Natural killer cell (primary cell): Measurements from ENCODE around the gene HCK. TPM values are rescaled to one million over a fixed set of nuclear protein-coding genes. Genes with fewer than 3 reads are reported as not detected.

ENCODE experiments used
- ATAC-seq, 3 donors: fragments of 150-1000 bp in 2 of 3; fragments of 200-7000 bp in 1 of 3; cut with Tn5 transposase; 1 replicate in 1 of 3; 2 replicates in 2 of 3; pipeline ENCODE4 v1.10.0; 2021; ENCODE audit warnings: mild to moderate bottlenecking in 2 of 3, moderate library complexity in 2 of 3
- DNase-seq, 2 donors: peaks; one replicate each; pipeline versions ENCODE4 v3.0.0 to v3.0.0-alpha.2; 2013 to 2021; ENCODE audit warnings: mixed read lengths in 1 of 2
- H3K27ac ChIP-seq: one replicate; pipeline ENCODE4 v1.5.1; 2013; ENCODE audit warnings: mild to moderate bottlenecking, low read length
- H3K27me3 ChIP-seq: one replicate; pipeline ENCODE4 v1.6.1; 2013; ENCODE audit warnings: low read length; ENCODE audit not compliant: control insufficient read depth, insufficient read depth
- H3K36me3 ChIP-seq: one replicate; pipeline ENCODE4 v1.6.1; 2013; ENCODE audit warnings: low read length; ENCODE audit not compliant: control insufficient read depth, insufficient read depth
- H3K4me1 ChIP-seq: one replicate; pipeline ENCODE4 v1.6.1; 2013; ENCODE audit warnings: low read length; ENCODE audit not compliant: control insufficient read depth, insufficient read depth
- H3K4me3 ChIP-seq: one replicate; pipeline ENCODE4 v1.5.1; 2013; ENCODE audit warnings: low read length
- H3K9me3 ChIP-seq: one replicate; pipeline ENCODE4 v1.6.1; 2013; ENCODE audit warnings: low read length; ENCODE audit not compliant: control insufficient read depth, insufficient read depth
- H3K27ac Mint-ChIP-seq, 2 donors: one replicate each; pipeline ENCODE4 v1.8.0; 2022; ENCODE audit warnings: mild to moderate bottlenecking in 2 of 2, mixed read lengths in 2 of 2, moderate library complexity in 1 of 2
- H3K27me3 Mint-ChIP-seq, 2 donors: one replicate each; pipeline ENCODE4 v1.8.0; 2022; ENCODE audit warnings: low read depth in 2 of 2, mixed read lengths in 2 of 2
- H3K36me3 Mint-ChIP-seq: one replicate; pipeline ENCODE4 v1.8.0; 2022; ENCODE audit warnings: mixed read lengths
- H3K4me1 Mint-ChIP-seq, 2 donors: one replicate each; pipeline ENCODE4 v1.8.0; 2022; ENCODE audit warnings: mixed read lengths in 2 of 2
- H3K4me3 Mint-ChIP-seq: one replicate; pipeline ENCODE4 v1.8.0; 2022; ENCODE audit warnings: mild to moderate bottlenecking, moderate library complexity, mixed read lengths
- H3K9me3 Mint-ChIP-seq, 2 donors: one replicate each; pipeline ENCODE4 v1.8.0; 2022; ENCODE audit warnings: mixed read lengths in 2 of 2
- CTCF ChIP-seq: fragments of 200-600 bp; IDR thresholded peaks from one replicate; pipeline ENCODE4 v1.8.0; 2022; ENCODE audit warnings: antibody characterized with exemption
- WGBS: methylation state at CpG from one replicate; pipeline ENCODE4 v1.1.7; 2013; ENCODE audit warnings: missing lambda C conversion rate; ENCODE audit not compliant: insufficient coverage; 5-methylcytosine and 5-hydroxymethylcytosine counted together
- intact Hi-C: fragments of 100-400 bp; cut with micrococcal nuclease; formaldehyde crosslinking; loops from one replicate; pipeline ENCODE4 v1.14.2; 2022
- total RNA-seq, 4 donors: library from RNA; stranded (reverse); fragments of 120-200 nt in 1 of 4; gene quantifications; one replicate each; pipeline versions ENCODE4 v1.2.3 to v1.2.4, GENCODE V29; 2013 to 2022

HCK gene
- total RNA-seq, 3 donors from 2014 or later (not counting 1 experiment from before 2014, with no cell fraction given) = 6.3 to 31.6 (median 12.4) TPM

GRCh38 chr20:32150291-32150848, 98.3 kb downstream of the HCK start:
- H3K27ac Mint-ChIP-seq = no peak overlapping the region
- H3K4me3 ChIP-seq = no peak overlapping the region
- no peak for TF ChIP-seq CTCF
- no peak overlapping the region for H3K27ac ChIP-seq
- ATAC-seq (no peak), DNase-seq (no peak)
- H3K27me3 ChIP-seq = no peaks in the 10 kb centered on the region
- intact Hi-C loops = no loop called here
- no peaks in the 10 kb centered on the region for H3K9me3 Mint-ChIP-seq
- peaks cover 57% of the 10 kb centered on the region for H3K36me3 ChIP-seq
- peaks cover 8% of the 10 kb centered on the region for H3K36me3 Mint-ChIP-seq
- peaks cover 0 to 9% of the 10 kb centered on the region in 2 donors for H3K4me1 Mint-ChIP-seq
- H3K4me1 ChIP-seq = peaks cover 3% of the 10 kb centered on the region
- H3K9me3 ChIP-seq = no peaks in the 10 kb centered on the region
- H3K4me3 Mint-ChIP-seq = no peak overlapping the region
- no peaks in the 10 kb centered on the region for H3K27me3 Mint-ChIP-seq
- 93% methylated on average over 7 of the region's 10 CpGs for WGBS

Other genes with a start within 250 kb of the HCK start
- under 1 TPM in 1 of 3 donors, not detected in 2; 0.12 TPM for gene MYLK2, start 232.9 kb upstream of the HCK start, total RNA-seq
- not detected for gene FOXS1, start 206.6 kb upstream of the HCK start, total RNA-seq
- not detected for gene DUSP15, start 181.7 kb upstream of the HCK start, total RNA-seq
- not detected for gene TTLL9, start 181.6 kb upstream of the HCK start, total RNA-seq
- gene PDRG1, start 100.2 kb upstream of the HCK start, total RNA-seq = 10 to 100 TPM in 2 of 3 donors, 1 to 10 TPM in 1; 9.0 to 12.8 (median 10.4) TPM
- gene XKR7, start 84.1 kb upstream of the HCK start, total RNA-seq = not detected
- gene CCM2L, start 41.8 kb upstream of the HCK start, total RNA-seq = not detected
- gene TM9SF4, start 57.5 kb downstream of the HCK start, total RNA-seq = 10 to 100 TPM; 35.8 to 42.8 (median 41.2) TPM
- 10 to 100 TPM; 13.5 to 16.6 (median 15.1) TPM for gene PLAGL2, start 155.5 kb downstream of the HCK start, total RNA-seq
- 10 to 100 TPM in 2 of 3 donors, 1 to 10 TPM in 1; 9.7 to 14.5 (median 13.2) TPM for gene POFUT1, start 155.6 kb downstream of the HCK start, total RNA-seq
- 10 to 100 TPM; 10.2 to 14.3 (median 13.2) TPM for gene KIF3B, start 225.4 kb downstream of the HCK start, total RNA-seq